LNCaP clone FGC (cell line): ENCODE data around the gene METTL1.

Experiments
- DNase-seq: peaks from one replicate; pipeline ENCODE4 v3.0.0-alpha.2; 2011; ENCODE audit warnings: low read depth
- H3K4me3 ChIP-seq: 2 replicates; pipeline ENCODE4 v1.5.1; 2011; ENCODE audit warnings: mild to moderate bottlenecking, low read depth, low read length, control low read depth
- TF ChIP-seq, protein P1 (sequence below): IDR thresholded peaks from 2 replicates; pipeline ENCODE4 v1.5.1; 2012; ENCODE audit warnings: mild to moderate bottlenecking; ENCODE audit not compliant: control insufficient read depth, insufficient read depth; ENCODE audit errors: extremely low read depth

Gene METTL1

DNA sequence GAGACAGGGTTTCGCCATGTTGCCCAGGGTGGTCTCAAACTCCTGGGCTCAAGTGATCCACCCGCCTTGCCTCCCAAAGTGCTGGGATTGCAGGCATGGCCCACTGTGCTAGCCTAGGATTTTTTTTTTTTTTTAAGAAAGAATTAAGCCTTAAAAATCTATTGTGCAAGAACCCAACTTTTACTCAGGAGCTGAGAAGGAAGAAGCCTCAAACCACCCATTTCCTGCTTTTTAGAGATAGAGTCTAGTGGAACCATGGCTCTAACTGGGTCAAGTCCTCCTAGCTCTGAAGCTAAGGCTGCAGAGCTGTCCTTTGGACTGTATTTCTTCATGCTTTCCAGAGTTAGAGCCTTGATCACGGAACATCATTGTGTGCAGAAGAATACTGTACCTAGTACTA, 9.3 kb upstream of the METTL1 start:
- TF ChIP-seq, protein P1, sequence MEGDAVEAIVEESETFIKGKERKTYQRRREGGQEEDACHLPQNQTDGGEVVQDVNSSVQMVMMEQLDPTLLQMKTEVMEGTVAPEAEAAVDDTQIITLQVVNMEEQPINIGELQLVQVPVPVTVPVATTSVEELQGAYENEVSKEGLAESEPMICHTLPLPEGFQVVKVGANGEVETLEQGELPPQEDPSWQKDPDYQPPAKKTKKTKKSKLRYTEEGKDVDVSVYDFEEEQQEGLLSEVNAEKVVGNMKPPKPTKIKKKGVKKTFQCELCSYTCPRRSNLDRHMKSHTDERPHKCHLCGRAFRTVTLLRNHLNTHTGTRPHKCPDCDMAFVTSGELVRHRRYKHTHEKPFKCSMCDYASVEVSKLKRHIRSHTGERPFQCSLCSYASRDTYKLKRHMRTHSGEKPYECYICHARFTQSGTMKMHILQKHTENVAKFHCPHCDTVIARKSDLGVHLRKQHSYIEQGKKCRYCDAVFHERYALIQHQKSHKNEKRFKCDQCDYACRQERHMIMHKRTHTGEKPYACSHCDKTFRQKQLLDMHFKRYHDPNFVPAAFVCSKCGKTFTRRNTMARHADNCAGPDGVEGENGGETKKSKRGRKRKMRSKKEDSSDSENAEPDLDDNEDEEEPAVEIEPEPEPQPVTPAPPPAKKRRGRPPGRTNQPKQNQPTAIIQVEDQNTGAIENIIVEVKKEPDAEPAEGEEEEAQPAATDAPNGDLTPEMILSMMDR: no peak
- no peak overlapping the region for H3K4me3 ChIP-seq
- DNase-seq: no peak

DNA sequence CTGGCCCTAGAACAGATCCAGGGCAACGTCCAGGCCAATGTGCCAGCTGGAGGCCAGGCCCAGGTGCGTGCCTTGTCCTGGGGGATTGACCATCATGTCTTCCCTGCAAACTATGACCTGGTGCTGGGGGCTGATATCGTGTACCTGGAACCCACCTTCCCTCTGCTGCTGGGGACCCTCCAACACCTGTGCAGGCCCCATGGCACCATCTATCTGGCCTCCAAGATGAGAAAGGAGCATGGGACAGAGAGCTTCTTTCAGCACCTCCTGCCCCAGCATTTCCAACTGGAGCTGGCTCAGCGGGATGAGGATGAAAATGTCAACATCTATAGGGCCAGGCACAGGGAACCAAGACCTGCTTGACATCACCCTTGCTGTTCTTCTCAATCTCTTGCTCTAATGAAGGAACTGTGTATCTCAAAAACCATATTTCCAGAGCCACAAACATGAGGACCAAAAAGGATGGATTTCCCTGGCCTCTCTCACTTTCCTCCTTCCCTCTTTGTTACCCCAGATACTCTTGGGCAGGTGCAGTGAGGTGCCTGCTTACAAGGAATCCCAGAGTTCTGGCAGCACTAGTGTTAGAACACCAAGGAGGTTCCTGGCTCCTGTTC, 8.5 kb upstream of the METTL1 start:
- TF ChIP-seq, protein P1: no peak
- no peak overlapping the region for H3K4me3 ChIP-seq
- DNase-seq: no peak

DNA sequence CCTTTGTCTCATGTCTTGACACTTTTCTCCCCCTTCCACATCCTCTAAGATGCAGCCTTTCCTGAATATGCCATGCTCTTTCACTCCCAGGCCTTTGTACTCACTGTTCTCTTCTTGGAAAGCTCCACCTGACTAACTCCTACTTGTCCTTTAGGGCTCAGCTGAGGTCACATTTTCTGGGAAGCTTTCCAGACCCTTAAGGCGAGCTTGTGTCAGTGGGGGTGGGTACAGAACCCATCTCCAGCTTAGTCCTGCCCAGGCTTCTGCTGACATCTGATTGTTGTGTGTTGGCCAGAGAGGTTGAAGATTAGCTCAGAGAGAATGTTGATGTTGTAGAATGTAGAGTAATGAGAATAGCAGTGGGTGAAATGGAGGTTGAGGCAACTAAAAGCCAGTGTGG, 7.8 kb upstream of the METTL1 start:
- DNase-seq: no peak
- no peak overlapping the region for H3K4me3 ChIP-seq
- TF ChIP-seq, protein P1: no peak

DNA sequence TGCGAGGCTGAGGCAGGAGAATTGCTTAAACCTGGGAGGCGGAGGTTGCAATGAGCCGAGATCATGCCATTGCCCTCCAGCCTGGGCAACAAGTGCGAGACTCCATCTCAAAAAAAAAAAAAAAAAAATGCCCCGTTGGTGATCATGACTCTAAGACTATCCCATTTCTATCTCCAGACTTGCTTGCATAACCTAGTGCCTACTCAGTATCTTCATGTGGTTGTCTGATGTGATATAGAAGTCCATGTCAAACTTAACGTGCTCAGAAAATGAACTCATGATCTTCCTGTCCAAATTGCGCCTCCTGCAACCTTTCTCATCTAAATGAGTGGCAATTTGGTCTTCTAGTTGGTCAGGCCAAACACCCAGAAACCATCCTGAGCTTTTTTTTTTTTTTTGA, 6.0 kb upstream of the METTL1 start:
- TF ChIP-seq, protein P1: no peak
- no peak for DNase-seq
- H3K4me3 ChIP-seq: no peak overlapping the region

DNA sequence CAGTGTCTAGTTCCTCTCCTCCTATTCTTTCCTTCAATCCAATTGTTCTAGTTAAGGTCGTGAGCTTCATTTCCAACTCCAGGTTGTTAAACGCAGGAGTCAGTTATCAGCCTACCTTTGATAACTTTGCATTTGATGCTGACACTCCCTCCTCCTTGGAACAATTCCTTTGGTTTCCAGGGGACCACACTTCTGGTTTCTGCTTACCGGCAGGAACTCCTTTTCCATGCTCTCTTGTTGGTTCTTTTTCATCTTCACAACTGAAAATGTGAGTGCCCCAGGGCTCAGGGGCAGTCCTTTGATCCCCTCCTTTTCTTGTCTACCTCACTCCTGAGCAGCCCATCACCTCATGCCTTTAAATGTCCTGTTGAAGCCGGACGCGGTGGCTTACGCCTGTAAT, 5.5 kb upstream of the METTL1 start:
- no peak for DNase-seq
- H3K4me3 ChIP-seq: no peak overlapping the region
- TF ChIP-seq, protein P1: no peak

DNA sequence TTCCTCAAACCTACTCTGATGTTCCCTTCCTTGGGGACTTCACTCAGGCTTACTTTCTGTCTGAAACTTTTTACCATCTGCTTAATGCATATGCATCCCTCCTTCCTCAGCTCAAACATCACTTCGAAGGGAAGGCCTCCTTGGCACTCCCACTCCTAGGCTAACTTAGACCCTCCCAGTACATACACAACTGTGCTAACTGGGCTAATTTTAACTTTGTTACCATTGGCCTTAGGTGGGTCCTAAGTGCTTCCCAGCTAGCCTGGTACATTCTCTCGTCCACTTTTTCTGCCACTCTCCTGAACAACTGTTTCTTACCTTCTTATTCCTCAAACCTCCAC, 4.3 kb upstream of the METTL1 start:
- H3K4me3 ChIP-seq: no peak overlapping the region
- no peak for DNase-seq
- TF ChIP-seq, protein P1: no peak

DNA sequence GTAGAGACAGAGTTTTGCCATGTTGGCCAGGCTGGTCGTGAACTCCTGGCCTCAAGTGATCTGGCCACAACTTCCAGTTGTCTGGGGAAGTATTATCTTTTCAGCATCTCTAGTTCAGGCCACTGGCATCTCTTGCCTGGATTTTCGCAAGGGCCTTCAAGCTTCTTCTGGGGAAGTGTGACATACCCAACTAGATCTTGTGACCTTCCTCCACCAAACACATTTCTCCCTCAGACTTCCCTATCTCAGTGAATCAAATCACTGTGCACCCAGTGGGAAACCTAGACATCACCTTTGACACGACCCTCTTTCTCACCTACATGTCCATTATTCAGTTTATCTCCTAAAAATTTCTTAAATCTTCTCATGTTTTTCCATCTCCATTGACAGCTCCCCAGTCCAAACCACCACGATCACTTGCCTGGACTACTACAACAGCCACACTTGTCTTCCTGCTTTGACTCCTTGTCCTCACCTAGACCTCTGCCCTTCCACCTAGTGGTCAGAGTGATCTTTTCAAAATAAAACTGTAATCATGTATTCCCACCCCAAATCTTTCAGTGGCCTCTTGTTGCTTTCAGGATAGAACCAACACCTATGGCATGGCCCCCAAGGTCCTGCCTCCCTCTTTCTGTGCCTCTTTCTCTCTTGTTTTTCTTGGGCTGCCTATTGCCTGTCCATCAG, 3.8 kb upstream of the METTL1 start:
- DNase-seq: no peak
- TF ChIP-seq, protein P1: no peak
- H3K4me3 ChIP-seq: no peak overlapping the region
